Measurements from ENCODE around the gene GPR155. TPM values are rescaled to one million over a fixed set of nuclear protein-coding genes. Genes with fewer than 3 reads are reported as not detected.

The GPR155 gene
- total and polyA plus RNA-seq, 9 of the 15 experiments (the other 6 are each of a cell fraction or from before 2014, with no cell fraction given) = 0.04 to 0.40 (median 0.11) TPM; not detected in 1

DNA sequence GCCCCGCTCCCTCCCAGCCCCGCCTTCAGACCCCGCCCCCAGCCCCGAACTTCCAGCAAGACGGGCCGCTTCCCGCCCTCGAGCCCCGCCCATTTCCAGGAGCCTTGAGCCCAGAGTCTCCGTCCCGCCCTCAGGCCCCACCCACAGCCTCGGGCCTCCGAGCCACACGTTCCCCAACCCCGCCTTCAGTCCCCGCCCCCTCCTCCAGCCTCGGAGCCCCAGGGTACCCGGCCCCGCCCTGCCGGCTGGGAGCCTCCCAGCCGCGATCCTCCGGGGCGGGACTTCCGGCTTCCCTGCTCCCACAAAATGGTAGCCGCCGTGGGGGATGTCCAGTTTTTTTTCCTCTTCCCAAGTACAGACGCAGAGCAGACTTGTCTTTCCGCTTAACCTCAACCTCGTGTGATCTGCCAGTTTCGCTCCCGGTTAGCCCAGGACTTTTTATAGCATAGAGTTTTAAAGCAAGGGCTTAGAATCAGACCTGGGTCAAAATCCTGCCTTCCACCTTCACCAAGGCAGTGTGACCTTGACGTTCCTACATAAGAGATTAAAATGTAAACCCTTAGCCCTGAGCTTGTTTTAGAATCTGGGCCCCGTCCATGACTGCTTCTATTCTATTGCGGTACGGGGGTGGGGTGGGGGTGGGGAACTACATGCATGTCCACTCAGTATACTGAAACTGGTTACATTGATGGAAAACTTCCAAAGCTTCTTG is 435 bp upstream of the GPR155 start (continued):
- no peak for TF ChIP-seq DDX20 (tag; IDR thresholded peaks at IDR 0.05; ENCODE audit: low read depth)
- TF ChIP-seq EP400 (IDR thresholded peaks at IDR 0.05) = 0 out of 2 replicates have a peak, but pooled peaks have one; percentile 38
- TF ChIP-seq TAF7 (tag; IDR thresholded peaks at IDR 0.05) = peak; percentile 92
- TF ChIP-seq ZNF347 (CRISPR knock-in tag; IDR thresholded peaks at IDR 0.05; ENCODE audit: low read depth) = no peak
- TF ChIP-seq KLF13 (tag; IDR thresholded peaks at IDR 0.05; ENCODE audit: borderline replicate concordance, low read depth) = no peak
- TF ChIP-seq NFRKB (IDR thresholded peaks at IDR 0.05; ENCODE audit: low read depth) = peak; percentile 95
- peak; percentile 50; the same call in 1 of the 2 replicates for TF ChIP-seq BRD4 (IDR thresholded peaks at IDR 0.05)
- TF ChIP-seq ZNF444 (CRISPR knock-in tag; IDR thresholded peaks at IDR 0.05) = 0 out of 2 replicates have a peak, but pooled peaks have one; percentile 56
- TF ChIP-seq NR2C2 (CRISPR knock-in tag; IDR thresholded peaks at IDR 0.05) = no peak
- TF ChIP-seq NR2C2 (tag; IDR thresholded peaks at IDR 0.05) = no peak
- TF ChIP-seq, protein P1, sequence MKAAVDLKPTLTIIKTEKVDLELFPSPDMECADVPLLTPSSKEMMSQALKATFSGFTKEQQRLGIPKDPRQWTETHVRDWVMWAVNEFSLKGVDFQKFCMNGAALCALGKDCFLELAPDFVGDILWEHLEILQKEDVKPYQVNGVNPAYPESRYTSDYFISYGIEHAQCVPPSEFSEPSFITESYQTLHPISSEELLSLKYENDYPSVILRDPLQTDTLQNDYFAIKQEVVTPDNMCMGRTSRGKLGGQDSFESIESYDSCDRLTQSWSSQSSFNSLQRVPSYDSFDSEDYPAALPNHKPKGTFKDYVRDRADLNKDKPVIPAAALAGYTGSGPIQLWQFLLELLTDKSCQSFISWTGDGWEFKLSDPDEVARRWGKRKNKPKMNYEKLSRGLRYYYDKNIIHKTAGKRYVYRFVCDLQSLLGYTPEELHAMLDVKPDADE (conservative IDR thresholded peaks at IDR 0.05; ENCODE audit: control insufficient read depth, low read depth, low read length) = peak; percentile 62; the same call in 1 of the 2 replicates
- TF ChIP-seq, protein P2, sequence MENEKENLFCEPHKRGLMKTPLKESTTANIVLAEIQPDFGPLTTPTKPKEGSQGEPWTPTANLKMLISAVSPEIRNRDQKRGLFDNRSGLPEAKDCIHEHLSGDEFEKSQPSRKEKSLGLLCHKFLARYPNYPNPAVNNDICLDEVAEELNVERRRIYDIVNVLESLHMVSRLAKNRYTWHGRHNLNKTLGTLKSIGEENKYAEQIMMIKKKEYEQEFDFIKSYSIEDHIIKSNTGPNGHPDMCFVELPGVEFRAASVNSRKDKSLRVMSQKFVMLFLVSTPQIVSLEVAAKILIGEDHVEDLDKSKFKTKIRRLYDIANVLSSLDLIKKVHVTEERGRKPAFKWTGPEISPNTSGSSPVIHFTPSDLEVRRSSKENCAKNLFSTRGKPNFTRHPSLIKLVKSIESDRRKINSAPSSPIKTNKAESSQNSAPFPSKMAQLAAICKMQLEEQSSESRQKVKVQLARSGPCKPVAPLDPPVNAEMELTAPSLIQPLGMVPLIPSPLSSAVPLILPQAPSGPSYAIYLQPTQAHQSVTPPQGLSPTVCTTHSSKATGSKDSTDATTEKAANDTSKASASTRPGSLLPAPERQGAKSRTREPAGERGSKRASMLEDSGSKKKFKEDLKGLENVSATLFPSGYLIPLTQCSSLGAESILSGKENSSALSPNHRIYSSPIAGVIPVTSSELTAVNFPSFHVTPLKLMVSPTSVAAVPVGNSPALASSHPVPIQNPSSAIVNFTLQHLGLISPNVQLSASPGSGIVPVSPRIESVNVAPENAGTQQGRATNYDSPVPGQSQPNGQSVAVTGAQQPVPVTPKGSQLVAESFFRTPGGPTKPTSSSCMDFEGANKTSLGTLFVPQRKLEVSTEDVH (IDR thresholded peaks at IDR 0.05; ENCODE audit: low read depth, partially characterized antibody) = peak; percentile 23
- TF ChIP-seq, protein P3, sequence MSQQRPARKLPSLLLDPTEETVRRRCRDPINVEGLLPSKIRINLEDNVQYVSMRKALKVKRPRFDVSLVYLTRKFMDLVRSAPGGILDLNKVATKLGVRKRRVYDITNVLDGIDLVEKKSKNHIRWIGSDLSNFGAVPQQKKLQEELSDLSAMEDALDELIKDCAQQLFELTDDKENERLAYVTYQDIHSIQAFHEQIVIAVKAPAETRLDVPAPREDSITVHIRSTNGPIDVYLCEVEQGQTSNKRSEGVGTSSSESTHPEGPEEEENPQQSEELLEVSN (IDR thresholded peaks at IDR 0.05; ENCODE audit: borderline replicate concordance in 1 of 2, extremely low read depth in 1 of 2, insufficient read depth in 1 of 2, insufficient read length in 1 of 2, low read depth in 1 of 2, low read length in 1 of 2, poor library complexity in 1 of 2, severe bottlenecking in 1 of 2) = peak in 1 of 2 experiments; percentile 60
- TF ChIP-seq U2AF2 (optimal IDR thresholded peaks at IDR 0.05; ENCODE audit: low read depth, low read length) = no peak
- TF ChIP-seq MBD2 (IDR thresholded peaks at IDR 0.05; ENCODE audit: borderline replicate concordance, low read depth) = 0 out of 2 replicates have a peak, but pooled peaks have one; percentile 28
- TF ChIP-seq, protein P4, sequence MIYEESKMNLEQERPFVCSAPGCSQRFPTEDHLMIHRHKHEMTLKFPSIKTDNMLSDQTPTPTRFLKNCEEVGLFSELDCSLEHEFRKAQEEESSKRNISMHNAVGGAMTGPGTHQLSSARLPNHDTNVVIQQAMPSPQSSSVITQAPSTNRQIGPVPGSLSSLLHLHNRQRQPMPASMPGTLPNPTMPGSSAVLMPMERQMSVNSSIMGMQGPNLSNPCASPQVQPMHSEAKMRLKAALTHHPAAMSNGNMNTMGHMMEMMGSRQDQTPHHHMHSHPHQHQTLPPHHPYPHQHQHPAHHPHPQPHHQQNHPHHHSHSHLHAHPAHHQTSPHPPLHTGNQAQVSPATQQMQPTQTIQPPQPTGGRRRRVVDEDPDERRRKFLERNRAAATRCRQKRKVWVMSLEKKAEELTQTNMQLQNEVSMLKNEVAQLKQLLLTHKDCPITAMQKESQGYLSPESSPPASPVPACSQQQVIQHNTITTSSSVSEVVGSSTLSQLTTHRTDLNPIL (CRISPR knock-in tag; IDR thresholded peaks at IDR 0.05) = no peak
- TF ChIP-seq, protein P5, sequence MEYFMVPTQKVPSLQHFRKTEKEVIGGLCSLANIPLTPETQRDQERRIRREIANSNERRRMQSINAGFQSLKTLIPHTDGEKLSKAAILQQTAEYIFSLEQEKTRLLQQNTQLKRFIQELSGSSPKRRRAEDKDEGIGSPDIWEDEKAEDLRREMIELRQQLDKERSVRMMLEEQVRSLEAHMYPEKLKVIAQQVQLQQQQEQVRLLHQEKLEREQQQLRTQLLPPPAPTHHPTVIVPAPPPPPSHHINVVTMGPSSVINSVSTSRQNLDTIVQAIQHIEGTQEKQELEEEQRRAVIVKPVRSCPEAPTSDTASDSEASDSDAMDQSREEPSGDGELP (CRISPR knock-in tag; IDR thresholded peaks at IDR 0.05; ENCODE audit: borderline replicate concordance) = peak; percentile 65; the same call in 1 of the 2 replicates
- no peak for TF ChIP-seq TARDBP (IDR thresholded peaks at IDR 0.05)
- no peak for TF ChIP-seq ZNF41 (CRISPR knock-in tag; conservative IDR thresholded peaks at IDR 0.05)

All from K562 (cell line).